ENCODE measurements around the gene HDAC4.
"Not testable (repeated sequence)": the region's sequence is repeated elsewhere in the genome, so short reads cannot be mapped to it uniquely, and the experiment has no call there.

Gene HDAC4

GRCh38 chr2:239077260-239077659, 323.6 kb downstream of the HDAC4 start:
- no peak for DNase-seq

- DNase-seq, result peak in 1 of 2 donors; percentile 23
Observed at GRCh38 chr2:239075918-239076758, 324.7 kb downstream of the HDAC4 start.

GRCh38 chr2:239073745-239074530, 326.9 kb downstream of the HDAC4 start:
- DNase-seq, result peak in 1 of 2 donors; percentile 22

- no peak for DNase-seq
Observed at GRCh38 chr2:239073270-239073669, 327.6 kb downstream of the HDAC4 start.

- DNase-seq, result no peak
Observed at GRCh38 chr2:239072786-239073185, 328.0 kb downstream of the HDAC4 start.

- no peak for DNase-seq
Observed at GRCh38 chr2:239070466-239070865, 330.4 kb downstream of the HDAC4 start.

GRCh38 chr2:239069362-239070333, 331.2 kb downstream of the HDAC4 start:
- DNase-seq, result not testable (repeated sequence)

GRCh38 chr2:239068411-239068810, 332.4 kb downstream of the HDAC4 start:
- no peak for DNase-seq

- DNase-seq, result no peak
Observed at GRCh38 chr2:239067196-239067865, 333.5 kb downstream of the HDAC4 start.

GRCh38 chr2:239066597-239066996, 334.2 kb downstream of the HDAC4 start:
- DNase-seq, result no peak

- no peak for DNase-seq
Observed at GRCh38 chr2:239065962-239066361, 334.9 kb downstream of the HDAC4 start.

GRCh38 chr2:239065537-239065936, 335.3 kb downstream of the HDAC4 start:
- no peak for DNase-seq

GRCh38 chr2:239064891-239065290, 335.9 kb downstream of the HDAC4 start:
- no peak for DNase-seq

- no peak for DNase-seq
Observed at GRCh38 chr2:239064253-239064652, 336.6 kb downstream of the HDAC4 start.

GRCh38 chr2:239062743-239063142, 338.1 kb downstream of the HDAC4 start:
- no peak for DNase-seq

GRCh38 chr2:239061824-239062570, 338.8 kb downstream of the HDAC4 start:
- no peak for DNase-seq

- no peak for DNase-seq
Observed at GRCh38 chr2:239061121-239061666, 339.6 kb downstream of the HDAC4 start.

GRCh38 chr2:239060676-239061075, 340.1 kb downstream of the HDAC4 start:
- DNase-seq, result no peak

GRCh38 chr2:239059854-239060253, 341.0 kb downstream of the HDAC4 start:
- no peak for DNase-seq

GRCh38 chr2:239058766-239059165, 342.1 kb downstream of the HDAC4 start:
- DNase-seq, result no peak

- no peak for DNase-seq
Observed at GRCh38 chr2:239057533-239057932, 343.3 kb downstream of the HDAC4 start.

Measured in hippocampal formation (tissue), 2 donors.